B cell (primary cell): ENCODE data around the gene CRTC1.

ENCODE experiments used
- EZH2 ChIP-seq: IDR thresholded peaks from 2 replicates; pipeline ENCODE4 v1.6.1; 2012; ENCODE audit warnings: borderline replicate concordance, low read depth, mild to moderate bottlenecking, moderate library complexity, low read length; ENCODE audit not compliant: insufficient read depth, poor library complexity, severe bottlenecking
- TF ChIP-seq, protein P1 (sequence below): fragments of 200-600 bp; IDR thresholded peaks from one replicate; pipeline ENCODE4 v1.8.0; 2022; ENCODE audit warnings: antibody characterized with exemption, mild to moderate bottlenecking

DNA sequence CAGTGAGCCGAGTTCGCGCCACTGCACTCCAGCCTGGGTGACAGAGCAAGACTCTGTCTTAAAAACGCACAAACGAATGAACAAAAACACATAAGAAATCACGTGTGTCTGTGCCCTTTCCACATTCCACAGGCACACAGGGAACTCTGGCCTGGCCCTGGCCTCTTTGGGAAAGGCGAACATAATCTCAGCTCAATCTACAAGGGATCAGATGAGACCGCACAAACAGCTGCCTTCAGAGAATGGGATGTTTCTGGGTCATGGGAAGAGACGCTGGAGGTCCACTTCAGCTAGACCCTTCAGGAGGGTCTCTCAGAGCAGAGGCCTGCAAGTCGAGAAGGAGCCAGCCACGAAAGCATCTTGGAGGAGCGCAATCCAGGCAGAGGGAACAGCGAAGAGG, 6.3 kb upstream of the CRTC1 start:
- TF ChIP-seq, protein P1, sequence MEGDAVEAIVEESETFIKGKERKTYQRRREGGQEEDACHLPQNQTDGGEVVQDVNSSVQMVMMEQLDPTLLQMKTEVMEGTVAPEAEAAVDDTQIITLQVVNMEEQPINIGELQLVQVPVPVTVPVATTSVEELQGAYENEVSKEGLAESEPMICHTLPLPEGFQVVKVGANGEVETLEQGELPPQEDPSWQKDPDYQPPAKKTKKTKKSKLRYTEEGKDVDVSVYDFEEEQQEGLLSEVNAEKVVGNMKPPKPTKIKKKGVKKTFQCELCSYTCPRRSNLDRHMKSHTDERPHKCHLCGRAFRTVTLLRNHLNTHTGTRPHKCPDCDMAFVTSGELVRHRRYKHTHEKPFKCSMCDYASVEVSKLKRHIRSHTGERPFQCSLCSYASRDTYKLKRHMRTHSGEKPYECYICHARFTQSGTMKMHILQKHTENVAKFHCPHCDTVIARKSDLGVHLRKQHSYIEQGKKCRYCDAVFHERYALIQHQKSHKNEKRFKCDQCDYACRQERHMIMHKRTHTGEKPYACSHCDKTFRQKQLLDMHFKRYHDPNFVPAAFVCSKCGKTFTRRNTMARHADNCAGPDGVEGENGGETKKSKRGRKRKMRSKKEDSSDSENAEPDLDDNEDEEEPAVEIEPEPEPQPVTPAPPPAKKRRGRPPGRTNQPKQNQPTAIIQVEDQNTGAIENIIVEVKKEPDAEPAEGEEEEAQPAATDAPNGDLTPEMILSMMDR: no peak
- no peak for TF ChIP-seq EZH2
